A673 (cell line): ENCODE measurements around the gene PFKFB3. TPM values are rescaled to one million over a fixed set of nuclear protein-coding genes. Genes with fewer than 3 reads are reported as not detected.

Source experiments
- Bru-seq: library from RNA; stranded (reverse); fragments of 400-500 nt; gene quantifications from one replicate; lab custom pipeline; 2021; lab: Mats Ljungman, UMichigan
- BruChase-seq, 2 experiments: library from RNA; stranded (reverse); fragments of 400-500 nt; gene quantifications; one replicate each; lab custom pipeline; 2021; lab: Mats Ljungman, UMichigan
- BruUV-seq: library from RNA; stranded (reverse); fragments of 400-500 nt; replicated peaks from 2 replicates; lab custom pipeline; 2021; lab: Mats Ljungman, UMichigan
- CTCF ChIA-PET: fragments of 300-600 bp; sonication (Branson Sonifier 250); formaldehyde crosslinking; loops from one replicate; lab custom pipeline; 2022; ENCODE audit warnings: antibody characterized with exemption; lab: Charles Lee
- POLR2A ChIA-PET: fragments of 300-600 bp; sonication (Branson Sonifier 250); formaldehyde crosslinking; loops from one replicate; lab custom pipeline; 2022; ENCODE audit warnings: antibody characterized with exemption; ENCODE audit not compliant: low non-redundant PET; lab: Charles Lee
- DNase-seq: peaks from one replicate; pipeline ENCODE4 v3.0.0-alpha.2; 2015; ENCODE audit warnings: low spot score
- H3K27ac ChIP-seq: fragments of 200-600 bp; sonication (generic); 2 replicates; pipeline ENCODE4 v1.5.1; 2016; ENCODE audit warnings: mixed run types, low read depth, mild to moderate bottlenecking, mixed read lengths, antibody characterized with exemption, low read length; ENCODE audit not compliant: poor library complexity, severe bottlenecking
- H3K27me3 ChIP-seq: fragments of 200-600 bp; sonication (generic); replicated peaks from 2 replicates; pipeline ENCODE4 v1.6.1; 2017; ENCODE audit warnings: mixed run types, low read depth, mild to moderate bottlenecking, mixed read lengths, antibody characterized with exemption, low read length; ENCODE audit not compliant: insufficient read depth, poor library complexity
- H3K36me3 ChIP-seq: fragments of 200-600 bp; sonication (generic); 2 replicates; pipeline ENCODE4 v1.6.1; 2016; ENCODE audit warnings: mixed run types, mild to moderate bottlenecking, mixed read lengths, antibody characterized with exemption, low read length; ENCODE audit not compliant: insufficient read depth, poor library complexity, severe bottlenecking
- H3K4me1 ChIP-seq: fragments of 200-600 bp; sonication (generic); 2 replicates; pipeline ENCODE4 v1.6.1; 2017; ENCODE audit warnings: mixed run types, mild to moderate bottlenecking, mixed read lengths, antibody characterized with exemption, low read length; ENCODE audit not compliant: insufficient read depth, poor library complexity, severe bottlenecking
- H3K4me3 ChIP-seq: fragments of 200-600 bp; sonication (generic); 2 replicates; pipeline ENCODE4 v1.5.1; 2016; ENCODE audit warnings: low read depth, mixed run types, mild to moderate bottlenecking, mixed read lengths, low read length; ENCODE audit not compliant: poor library complexity, severe bottlenecking
- H3K9me3 ChIP-seq: fragments of 200-600 bp; sonication (generic); 2 replicates; pipeline ENCODE4 v1.6.1; 2016; ENCODE audit warnings: mixed run types, low read depth, mild to moderate bottlenecking, mixed read lengths, antibody characterized with exemption, low read length; ENCODE audit not compliant: poor library complexity, severe bottlenecking
- CTCF ChIP-seq: fragments of 300-800, 200-600 bp; sonication (generic); conservative IDR thresholded peaks from 2 replicates; pipeline ENCODE4 v1.5.1; 2017; ENCODE audit warnings: low read depth, mild to moderate bottlenecking, antibody characterized with exemption, low read length, moderate library complexity, mixed read lengths
- EZH2 ChIP-seq: fragments of 200-600 bp; sonication (generic); IDR thresholded peaks from 2 replicates; pipeline ENCODE4 v1.6.1; 2017; ENCODE audit warnings: borderline replicate concordance, low read depth, mild to moderate bottlenecking, mixed read lengths, antibody characterized with exemption, low read length; ENCODE audit not compliant: poor library complexity, severe bottlenecking
- intact Hi-C: fragments of 100-400 bp; cut with micrococcal nuclease; formaldehyde crosslinking; loops from one replicate; pipeline ENCODE4 v1.10.0; 2022; ENCODE audit not compliant: unreplicated experiment
- long read RNA-seq: library from polyadenylated mRNA; stranded (forward); transcript quantifications from one replicate; pipeline ENCODE4 v2.0.0, GENCODE V29; 2022
- total RNA-seq: library from RNA; stranded (reverse); gene quantifications from 2 replicates; pipeline ENCODE4 v1.2.3, GENCODE V29; 2021

PFKFB3 gene
- total RNA-seq (42.8 and 53.0 TPM in 2 replicates), Bru-seq, nascent RNA (percentile 70 among the genes with signal in this experiment), BruChase-seq, experiment 1, labeled RNA remaining after a 2-hour chase (percentile 69 among the genes with signal in this experiment), BruChase-seq, experiment 2, labeled RNA remaining after a 6-hour chase (percentile 71 among the genes with signal in this experiment)
- long read RNA-seq, full-length matches to known transcripts = 23 of 37 reads
- long read RNA-seq, partial matches to known transcripts = 2 of 37 reads
- long read RNA-seq, other reads (novel, unspliced or antisense) = 12 of 37 reads

GRCh38 chr10:6202684-6203330 is at the start of gene PFKFB3:
Gene PFKFB3, plus strand, starts transcription at chr10:6202932. Its CDS starts 329 bp downstream, at chr10:6203261.
- H3K27ac ChIP-seq = peak within 1 kb of the TSS; percentile 75

GRCh38 chr10:6153845-6154244 is 48.9 kb upstream of the PFKFB3 start:
- no TSS peak for BruUV-seq
- DNase-seq = no peak
- intact Hi-C loops = no loop called here
- Histone ChIP-seq H3K4me1 (no peaks in the 10 kb centered on the region), H3K27ac (no peak overlapping the region), H3K4me3 (no peak overlapping the region), H3K9me3 (no peaks in the 10 kb centered on the region), H3K27me3 (no peaks in the 10 kb centered on the region), H3K36me3 (no peaks in the 10 kb centered on the region)
- TF ChIP-seq CTCF (no peak), EZH2 (no peak)
- POLR2A ChIA-PET = no interaction called here
- CTCF ChIA-PET = no interaction called here

More at GRCh38 chr10:6202684-6203330, at the start of gene PFKFB3:
- DNase-seq = peak; percentile 97
- peak within 1 kb of the TSS; percentile 71 for H3K4me3 ChIP-seq
- CTCF ChIA-PET = interaction anchor here (0.6 to 2.2 kb wide), 11 partner anchors 10 to 244 kb away, joined by 3 to 74 read pairs (median 4); no protein-coding TSS in a partner anchor
- peaks cover 25% of the 10 kb centered on the region for H3K4me1 ChIP-seq
- intact Hi-C loops = loop anchor here (1.0 to 10.0 kb wide), 4 partner anchors 94 to 198 kb away; partner anchors contain the start of gene RBM17
- POLR2A ChIA-PET = interaction anchor here (0.5 to 0.6 kb wide), 3 partner anchors 18 to 497 kb away, joined by 4 to 5 read pairs (median 5); no protein-coding TSS in a partner anchor
- H3K36me3 ChIP-seq = no peaks in the 10 kb centered on the region
- no peaks in the 10 kb centered on the region for H3K9me3 ChIP-seq
- H3K27me3 ChIP-seq = no peaks in the 10 kb centered on the region
- BruUV-seq = TSS peak; percentile 14
- TF ChIP-seq EZH2 = no peak
- peak; percentile 83 for TF ChIP-seq CTCF

GRCh38 chr10:6154566-6154965 is 48.2 kb upstream of the PFKFB3 start:
- no TSS peak for BruUV-seq
- Histone ChIP-seq H3K27me3 (no peaks in the 10 kb centered on the region), H3K4me3 (no peak overlapping the region), H3K4me1 (no peaks in the 10 kb centered on the region), H3K36me3 (no peaks in the 10 kb centered on the region), H3K27ac (no peak overlapping the region), H3K9me3 (no peaks in the 10 kb centered on the region)
- intact Hi-C loops = no loop called here
- ChIA-PET POLR2A (no interaction called here), CTCF (interaction anchor here (0.8 kb wide), 1 partner anchor 137 kb away, joined by 3 read pairs; no protein-coding TSS in a partner anchor)
- TF ChIP-seq EZH2 (no peak), CTCF (no peak)
- DNase-seq = no peak
